Renal pelvis (tissue), 4 donors: ENCODE measurements around the gene SUN2. TPM values are rescaled to one million over a fixed set of nuclear protein-coding genes. Genes with fewer than 3 reads are reported as not detected.
A peak's percentile ranks its signal among the peaks of the same experiment; 100 is the strongest.

ENCODE experiments used
- DNase-seq: peaks from one replicate; pipeline ENCODE4 v3.0.0-alpha.2; 2013
- polyA plus RNA-seq, 3 donors: library from polyadenylated mRNA; unstranded; fragments of 120-200 nt; gene quantifications; one replicate each; pipeline ENCODE4 v1.2.1, GENCODE V29; 2013; ENCODE audit not compliant: insufficient read length in 3 of 3

SUN2 gene
- polyA plus RNA-seq, 3 donors, result 62.8 to 89.9 (median 65.6) TPM

DNA sequence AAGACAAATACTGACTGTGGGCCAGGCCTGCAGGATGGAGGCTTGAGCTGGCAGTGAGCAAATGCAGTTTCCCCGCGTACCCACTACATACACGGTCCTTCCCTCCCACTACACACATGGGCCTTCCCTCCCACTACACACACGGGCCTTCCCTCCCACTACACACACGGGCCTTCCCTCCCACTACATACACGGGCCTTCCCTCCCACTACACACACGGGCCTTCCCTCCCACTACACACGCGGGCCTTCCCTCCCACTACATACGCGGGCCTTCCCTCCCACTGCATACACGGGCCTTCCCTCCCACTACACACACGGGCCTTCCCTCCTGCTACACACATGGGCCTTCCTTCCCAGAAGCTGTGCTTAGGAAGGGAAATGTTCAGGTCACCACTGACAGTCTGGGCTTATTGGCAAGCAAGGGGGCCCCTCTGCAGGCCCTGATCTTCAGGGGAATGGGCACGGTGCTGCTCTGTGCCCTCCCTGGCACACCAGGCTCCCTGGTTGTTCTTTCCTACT is 27.4 kb upstream of the SUN2 start:
- DNase-seq, result no peak

DNA sequence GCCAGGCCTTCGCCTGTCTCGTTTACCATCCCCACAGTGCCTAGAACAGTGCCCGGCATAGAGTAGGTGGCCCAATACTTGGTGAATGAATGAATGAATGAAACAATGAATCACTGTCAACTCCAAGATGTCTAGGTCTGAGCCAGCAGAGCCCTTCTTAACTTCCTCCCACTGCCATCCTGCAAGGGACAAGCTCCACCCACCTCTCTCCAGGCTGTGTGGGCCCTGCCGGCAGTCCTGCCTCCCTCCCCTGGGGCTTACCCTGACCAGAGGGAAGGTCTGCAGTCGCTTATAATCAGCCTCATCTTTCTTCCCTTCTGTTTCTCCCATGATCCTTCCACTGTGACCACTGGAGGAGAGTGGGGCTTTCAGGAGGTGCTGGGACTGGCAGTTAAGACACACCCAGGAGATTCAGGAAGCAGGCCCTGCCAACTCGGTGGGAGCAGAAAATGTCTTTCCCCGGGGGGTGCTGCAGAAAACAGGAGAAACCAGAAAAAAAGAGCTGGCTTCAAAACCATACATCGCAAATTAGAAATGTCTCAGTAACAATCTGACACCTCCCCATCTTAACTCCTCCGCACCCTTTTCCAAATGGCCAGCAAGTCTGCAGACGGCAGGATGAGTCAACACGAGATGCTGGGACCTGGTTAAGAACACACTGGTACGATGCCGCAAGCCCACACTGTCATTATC is 26.8 kb upstream of the SUN2 start:
- no peak for DNase-seq

DNA sequence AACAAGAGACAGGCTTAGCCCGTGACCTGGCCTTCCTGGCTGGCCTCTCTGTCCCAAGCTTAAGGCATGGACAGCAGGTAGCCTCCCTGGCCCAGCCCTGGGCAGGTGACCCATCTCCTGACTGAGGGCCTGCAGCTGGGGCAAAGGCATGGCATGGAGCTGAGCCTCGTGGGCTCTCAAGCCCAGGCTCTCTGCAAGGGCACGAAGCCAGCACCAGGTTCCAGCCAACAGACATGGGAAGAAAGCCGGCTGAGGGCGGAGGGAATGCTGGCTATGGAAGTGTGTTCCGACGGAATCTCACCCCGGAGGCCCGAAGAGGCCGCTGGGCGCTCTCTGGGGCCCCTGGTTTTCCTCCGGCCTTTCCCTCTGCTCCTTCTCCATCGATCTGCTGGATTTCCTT is 25.2 kb upstream of the SUN2 start:
- DNase-seq, result no peak

DNA sequence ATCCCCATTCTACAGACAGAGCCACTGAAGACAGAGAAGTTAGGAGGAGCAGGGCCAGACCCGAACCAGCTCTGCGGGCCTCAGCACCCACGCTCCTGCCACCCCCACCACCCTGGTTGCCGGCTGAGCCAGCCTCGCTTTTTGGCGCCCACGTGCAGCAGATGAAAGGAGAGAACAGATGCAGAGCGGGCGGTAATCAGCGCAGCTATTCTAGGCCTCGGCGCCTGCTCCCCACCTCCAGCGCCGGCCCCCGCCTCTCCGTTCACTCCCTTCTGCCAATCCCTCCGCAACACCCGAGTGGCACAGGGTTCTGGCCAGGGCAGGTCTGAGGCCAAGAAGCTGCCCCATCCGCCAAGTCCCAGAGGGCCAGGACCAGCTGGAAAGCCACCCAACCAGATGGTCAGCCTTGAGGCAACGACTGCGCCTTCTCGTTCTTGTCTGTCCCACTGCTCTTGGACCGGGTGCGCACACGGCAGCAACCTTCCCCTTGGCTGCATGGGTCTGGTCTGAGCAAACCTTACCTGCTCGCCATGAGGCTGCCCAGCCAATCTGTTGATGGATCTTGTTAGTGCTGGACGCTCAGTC is 21.4 kb upstream of the SUN2 start:
- DNase-seq, result no peak

DNA sequence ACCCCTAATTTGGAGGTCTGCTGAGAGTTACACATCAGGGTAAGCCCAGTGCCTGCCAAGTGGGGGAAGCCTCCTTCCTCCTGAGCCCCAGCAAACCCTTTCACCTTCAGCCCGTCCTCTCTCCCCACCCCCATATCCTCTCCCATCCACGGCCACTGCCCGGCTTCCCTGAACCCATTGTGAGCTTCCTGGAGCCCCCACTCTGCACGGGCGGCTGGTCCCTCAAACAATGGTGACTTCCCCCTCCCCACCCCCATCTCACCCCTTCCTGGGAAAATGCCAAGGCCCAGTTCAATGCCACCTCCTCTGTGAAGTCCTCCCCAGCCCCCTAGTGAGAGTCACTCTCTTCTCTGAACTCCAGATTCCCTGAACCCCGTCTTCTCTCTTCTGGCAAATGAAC is 20.3 kb upstream of the SUN2 start:
- no peak for DNase-seq

DNA sequence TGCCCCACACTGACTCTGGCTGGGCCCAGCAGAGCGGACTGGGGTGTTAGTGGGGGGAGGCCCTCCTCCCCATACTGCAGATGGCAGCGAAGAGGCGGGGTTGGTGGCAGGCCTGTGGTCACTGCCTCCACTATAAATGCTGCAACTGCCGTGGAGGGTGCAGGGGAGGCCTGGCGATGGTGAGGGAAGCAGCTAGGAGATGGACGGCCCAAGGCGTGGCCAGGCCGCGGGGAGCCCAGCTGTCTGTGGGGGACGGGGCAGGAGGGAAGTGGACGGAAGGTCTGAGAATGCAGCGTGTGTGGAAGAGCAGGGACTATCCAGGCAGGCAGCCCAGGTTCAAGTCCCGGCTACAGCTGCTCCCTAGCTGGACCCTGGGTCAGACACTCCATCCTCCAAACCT is 19.9 kb upstream of the SUN2 start:
- no peak for DNase-seq

DNA sequence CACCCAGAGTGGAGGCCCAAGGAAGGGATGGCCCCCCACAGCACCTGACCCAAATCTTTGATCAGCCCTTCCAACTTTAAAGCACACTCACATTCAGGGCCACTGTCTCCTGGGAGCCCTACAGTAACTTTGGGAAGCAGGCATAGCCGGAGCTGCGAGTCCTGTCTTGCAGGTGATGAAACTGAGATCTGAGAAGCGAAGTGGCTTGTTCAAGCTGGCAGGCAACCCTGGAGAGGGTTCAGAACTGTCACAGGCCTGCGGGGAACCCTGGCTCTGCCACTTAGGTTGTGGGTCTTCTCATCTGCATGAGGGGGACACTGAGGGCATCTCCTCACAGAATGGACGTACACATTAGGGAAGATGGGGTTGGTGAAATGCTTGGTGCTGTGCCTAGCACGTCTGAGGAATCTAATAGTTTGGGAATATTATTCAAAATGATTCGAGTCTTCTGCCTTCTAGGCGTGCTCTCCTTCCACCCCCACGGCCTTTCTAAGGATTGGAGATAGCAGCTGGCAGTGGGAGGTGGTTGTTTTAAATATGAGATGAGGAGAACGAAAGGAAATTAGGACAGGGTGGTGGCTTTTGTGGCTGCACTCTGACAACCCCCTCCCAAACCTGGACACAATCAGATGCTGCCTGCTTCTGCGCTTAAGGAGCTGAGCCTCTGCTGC is 18.8 kb upstream of the SUN2 start:
- DNase-seq, result no peak

DNA sequence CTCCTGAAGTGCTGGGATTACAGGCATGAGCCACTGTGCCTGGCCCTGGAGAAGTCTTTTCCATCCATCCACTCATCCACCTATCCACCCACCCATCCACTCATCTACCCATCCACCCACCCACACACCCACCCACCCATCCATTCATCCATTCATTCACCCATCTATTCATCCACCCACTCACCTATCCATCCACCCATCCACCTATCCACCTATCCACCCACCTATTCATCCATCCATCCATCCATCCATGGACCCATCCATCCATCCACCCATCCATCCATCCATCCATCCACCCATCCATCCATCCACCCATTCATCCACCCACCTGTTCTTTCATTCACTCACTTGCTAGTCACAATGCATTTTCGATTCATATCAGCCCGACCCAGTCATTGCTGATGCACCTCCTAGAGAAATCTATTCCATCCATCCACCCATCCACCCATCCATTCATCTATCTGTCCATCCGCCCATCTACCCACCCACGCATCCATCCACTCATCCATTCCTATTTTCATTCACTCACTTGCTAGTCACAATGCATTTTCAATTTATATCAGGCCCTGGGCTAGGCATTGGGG is 17.7 kb upstream of the SUN2 start:
- DNase-seq, result no peak

DNA sequence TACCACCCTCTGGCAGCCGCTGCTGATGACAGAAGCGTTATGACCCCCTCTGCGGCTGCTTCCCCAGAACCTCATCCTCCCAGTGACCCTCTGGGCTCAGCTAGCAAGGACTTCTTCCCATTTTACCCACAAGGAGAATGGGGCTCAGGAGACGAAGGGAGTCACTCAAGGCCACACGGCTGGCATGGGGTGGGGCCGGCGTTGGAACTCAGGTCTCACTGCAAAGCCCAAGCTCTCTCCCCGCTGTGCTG is 16.8 kb upstream of the SUN2 start:
- DNase-seq, result no peak

DNA sequence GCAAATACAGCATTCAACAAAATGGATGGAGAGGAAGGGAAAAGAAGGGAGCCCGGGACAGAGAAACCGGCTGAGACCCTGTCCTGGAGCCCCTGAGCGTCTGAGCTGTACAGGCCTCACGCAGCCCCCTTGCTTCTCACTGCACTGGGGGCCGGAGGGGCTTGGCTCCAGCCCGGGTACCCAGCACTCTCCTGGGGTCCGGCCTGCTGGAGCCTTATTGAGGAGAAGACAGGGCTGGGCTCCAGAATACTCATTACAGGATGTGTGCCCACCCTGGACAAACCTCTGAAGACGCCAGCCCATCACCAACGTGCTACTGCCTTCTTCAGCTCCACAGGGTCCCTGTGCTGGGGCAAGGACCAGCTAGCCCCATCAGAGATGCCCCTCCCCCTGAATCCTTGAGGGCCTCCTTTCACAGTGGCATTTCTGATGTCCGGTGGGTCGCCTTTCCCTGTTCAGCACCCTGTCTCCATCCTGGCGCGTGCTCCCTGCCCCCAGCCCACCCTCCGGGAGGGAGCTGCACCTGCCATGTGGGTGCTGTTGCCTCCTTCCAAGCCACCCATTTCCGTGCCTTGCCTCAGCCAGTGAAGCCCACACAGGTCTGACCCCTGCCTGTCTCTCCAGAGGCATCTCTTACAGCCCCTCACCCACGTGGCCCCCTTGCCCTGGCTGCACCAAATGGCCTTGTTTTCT is 14.6 kb upstream of the SUN2 start:
- no peak for DNase-seq

DNA sequence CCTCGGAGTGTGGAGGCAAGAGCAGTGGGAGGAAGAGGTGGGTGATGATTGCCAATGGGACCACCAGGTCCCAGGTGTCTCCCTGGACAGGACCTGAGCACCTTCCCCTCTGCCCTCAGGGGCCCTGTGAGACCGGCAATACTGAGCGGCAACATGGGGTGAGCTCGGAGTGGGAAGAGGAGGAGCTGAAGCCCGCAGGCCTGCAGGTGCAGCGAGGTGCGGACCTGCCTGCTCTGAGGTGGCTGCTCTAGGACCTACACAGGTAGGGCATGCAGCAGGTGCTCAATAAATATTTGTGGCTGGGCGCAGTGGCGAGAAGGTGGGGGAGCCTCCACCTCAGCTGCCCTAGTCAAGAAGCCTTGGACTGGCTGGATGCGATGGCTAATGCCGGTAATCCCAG is 12.2 kb upstream of the SUN2 start:
- no peak for DNase-seq

DNA sequence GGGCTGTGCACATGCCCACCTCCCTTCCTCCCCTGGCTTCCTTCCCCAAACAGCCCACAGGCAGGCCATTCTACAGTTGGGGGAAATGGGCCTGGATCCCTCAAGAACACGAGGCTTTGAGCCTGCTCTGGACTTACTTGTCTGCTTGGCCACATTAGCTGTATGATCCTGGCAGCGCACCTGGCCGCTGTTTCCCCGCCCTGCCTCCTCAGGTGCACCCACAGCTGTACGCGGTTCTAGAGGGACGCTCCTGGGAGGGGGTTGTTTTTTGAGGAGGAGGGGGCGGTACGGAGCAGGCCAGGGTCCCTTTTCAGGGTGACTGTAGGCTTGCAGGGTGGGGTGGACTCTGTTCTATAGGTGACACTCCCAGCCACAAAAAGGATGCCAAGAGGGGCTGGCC is 11.5 kb upstream of the SUN2 start:
- no peak for DNase-seq

DNA sequence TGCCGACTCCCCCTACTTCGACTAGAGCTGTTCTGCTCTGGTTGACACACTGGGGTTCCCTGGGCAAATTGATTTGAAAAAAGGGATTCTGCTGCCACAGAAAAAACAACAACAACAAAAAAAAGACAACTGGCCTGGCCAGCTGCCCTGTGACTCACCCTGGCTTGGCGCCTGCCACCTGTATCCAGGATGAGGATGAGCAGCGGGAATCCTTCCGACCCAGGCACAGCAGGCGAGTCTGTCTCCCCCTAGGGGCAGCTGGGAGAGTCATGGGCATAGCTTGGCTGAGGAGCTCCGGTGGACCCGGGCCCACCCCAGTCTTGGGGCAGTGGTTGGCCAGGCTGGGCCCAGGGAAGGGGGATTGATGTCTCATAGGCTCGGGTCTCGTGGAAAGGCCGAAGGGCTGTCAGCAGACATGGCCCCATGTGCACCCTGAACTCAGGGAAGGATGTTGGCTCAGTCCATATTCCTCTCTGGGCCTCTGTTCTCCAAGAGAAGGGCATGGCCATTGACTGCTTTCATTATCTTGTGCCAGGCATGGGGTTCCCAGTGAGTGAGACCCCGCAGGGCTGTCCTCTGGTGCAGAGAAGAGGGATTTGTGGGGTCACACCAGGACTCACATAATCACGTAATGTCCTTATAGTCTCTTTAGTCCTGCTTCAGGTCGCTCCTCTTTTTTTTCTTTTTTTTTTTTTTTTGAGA is 10.4 kb upstream of the SUN2 start:
- DNase-seq, result peak; percentile 54

DNA sequence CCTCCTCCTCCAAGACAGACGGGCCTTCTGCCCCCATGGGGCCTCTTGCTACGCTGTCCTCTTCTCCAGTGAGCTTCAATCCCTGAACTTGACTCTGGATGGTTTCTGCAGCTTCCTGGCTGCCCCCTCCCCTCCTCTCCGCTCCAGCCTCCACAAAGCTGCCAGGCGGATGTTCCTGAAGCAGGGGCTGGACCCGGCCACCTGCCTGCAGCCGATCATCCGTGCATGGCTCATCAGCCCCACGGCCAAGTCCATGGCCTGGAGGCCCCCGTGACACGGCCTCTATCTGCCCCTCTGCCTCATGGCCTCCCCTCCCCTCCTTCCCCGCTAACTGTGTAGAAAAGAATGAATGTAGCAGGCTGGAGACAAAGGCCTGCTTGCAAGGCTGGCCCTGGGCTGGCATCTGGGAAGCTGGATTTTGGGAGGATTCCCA is 6.8 kb upstream of the SUN2 start:
- no peak for DNase-seq

DNA sequence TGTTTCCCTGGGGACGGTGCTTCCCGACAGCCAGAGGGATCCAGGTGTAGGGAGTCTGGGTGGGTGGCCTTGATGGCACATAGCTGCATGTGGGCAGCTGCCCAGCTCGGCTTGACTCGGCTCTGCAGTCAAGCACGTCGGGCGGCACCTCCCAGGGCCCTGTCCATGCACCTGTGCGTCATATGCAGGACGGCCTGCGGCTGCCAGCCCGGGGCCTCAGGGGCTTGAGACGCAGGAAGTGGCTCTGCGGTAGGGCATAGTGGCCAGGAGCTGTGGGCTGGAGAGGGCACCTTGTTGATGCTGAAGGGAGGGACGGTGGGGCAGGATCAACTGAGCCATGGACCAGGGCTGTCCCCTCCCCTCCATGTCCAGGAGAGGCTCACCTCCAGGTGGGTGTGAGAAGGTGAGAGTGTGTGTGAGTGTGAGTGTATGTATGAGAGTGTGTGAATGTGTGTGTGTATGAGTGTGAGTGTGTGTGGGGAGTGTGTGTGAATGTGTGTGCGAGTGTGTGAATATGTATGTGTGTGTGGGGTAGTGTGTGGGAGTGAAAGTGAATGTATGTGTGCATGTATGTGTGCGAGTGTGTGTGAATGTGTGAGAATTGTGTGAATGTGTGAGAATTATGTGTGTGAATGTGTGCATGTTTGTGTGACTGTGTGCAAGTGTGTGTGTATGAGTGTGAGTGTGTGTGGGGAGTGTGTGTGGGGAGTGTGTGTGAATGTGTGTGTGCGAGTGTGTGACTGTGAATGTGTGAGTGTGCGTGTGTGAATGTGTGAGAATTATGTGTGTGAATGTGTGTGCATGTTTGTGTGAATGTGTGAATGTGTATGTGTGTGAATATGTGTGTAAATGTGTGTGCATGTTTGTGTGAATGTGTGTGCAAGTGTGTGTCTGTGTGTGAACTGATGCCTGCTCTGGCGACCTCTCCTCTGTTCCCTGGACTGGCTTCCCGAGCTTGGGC is 5.7 kb upstream of the SUN2 start:
- no peak for DNase-seq

DNA sequence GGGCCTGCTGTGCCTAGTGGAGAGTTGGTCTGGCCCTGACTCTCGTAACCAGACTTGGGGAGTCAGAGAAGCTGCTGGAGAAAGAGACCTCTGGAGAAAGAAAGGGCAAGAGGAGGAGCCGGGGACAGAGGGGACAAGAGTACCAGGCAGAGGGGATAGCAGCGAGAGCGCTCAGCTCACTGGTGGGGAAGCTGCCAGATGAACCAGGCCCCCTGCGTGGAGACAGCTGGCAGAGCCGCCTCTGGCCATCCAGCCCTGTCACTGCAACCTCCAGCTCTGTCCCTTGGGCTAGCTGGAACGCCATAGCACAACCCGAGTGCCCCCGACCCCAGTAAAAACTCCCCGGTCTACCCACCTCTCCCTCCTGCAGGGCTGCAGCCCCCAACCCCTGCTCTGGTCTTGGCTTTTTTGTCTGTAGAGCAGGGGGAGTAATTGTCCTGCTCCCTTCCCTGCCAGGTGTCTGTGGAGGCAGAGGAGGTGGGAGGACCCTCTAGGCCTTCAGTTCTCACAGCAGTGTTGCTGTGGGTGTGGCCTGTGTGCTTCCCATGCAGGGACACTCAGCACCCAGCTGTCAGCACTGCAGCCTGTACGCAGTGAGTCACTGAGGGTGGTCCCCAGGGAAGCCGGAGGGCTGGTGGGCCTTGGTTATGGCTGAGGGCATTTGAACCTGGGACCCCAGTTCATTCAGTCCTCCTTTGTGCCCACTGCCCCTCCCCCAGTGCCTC is 4.8 kb upstream of the SUN2 start:
- peak; percentile 15 for DNase-seq

DNA sequence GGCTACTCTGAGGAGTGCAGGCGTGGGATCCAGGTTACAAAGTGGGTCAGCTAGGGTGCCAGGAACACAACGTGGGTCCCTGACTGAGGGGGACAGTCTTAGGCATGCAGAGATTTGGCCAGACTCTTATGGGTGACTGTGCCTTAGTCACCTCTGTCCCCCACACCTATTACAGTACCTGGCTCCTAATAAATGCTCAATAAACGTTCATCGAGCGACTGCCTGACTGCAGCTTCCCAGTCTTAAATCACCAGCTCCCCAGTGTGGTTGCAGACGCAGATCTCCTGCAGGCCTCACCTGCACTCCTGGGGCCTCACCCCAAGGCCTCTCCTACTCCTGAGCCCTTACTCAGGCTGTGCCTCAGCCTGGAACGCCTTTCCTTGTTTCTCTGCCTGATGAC is 3.2 kb upstream of the SUN2 start:
- no peak for DNase-seq

DNA sequence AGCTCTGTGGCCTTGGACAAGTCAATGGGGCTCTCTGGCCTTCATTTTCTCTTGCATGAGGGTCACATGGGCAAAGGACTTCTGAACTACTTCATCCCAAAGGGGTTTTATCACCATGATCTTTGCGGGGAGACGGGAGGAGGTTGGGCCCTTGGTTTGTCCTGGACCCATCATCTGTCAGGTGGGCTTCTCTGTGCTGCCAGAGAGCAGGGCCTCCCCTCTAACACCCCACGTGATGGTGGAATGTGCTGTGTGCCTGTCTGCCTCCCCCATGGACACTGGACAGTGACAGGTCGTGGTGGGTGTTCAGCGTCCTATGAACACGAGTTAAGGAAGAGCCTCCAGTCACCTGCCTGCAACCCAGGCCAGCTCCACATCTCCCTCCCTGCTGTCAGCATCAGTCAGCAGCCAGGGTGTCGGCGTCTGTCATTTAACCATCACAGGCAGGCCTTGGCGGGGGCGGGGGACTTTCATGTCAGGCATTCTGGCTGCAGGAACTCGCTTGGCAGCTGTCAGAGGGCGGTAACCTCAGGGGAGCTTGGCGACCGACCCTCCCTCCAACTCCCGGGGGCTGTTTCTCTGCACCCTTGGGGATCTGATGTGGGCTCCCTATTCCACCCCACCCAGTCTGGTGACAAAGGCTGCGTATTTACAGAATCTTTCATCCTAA is 2.6 kb upstream of the SUN2 start:
- DNase-seq, result no peak

DNA sequence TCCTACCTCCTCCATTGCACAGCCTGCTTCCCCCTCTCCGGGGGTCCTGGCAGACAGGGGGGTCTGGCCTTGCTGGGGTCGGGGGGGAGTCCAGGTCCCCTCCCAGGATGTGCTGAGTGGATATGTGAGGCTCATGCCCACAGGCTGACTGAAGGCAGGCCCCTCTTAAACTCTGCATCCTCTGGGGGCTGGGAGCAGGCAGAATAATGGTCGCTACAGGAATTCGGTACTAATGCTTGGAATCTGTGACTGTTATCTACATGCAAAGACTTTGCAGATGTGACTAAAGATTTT is 1.6 kb upstream of the SUN2 start:
- DNase-seq, result no peak
